GM12872 (cell line): ENCODE data around the gene POR.

Experiments used
- TF ChIP-seq, protein P1 (sequence below): IDR thresholded peaks from 3 replicates; pipeline ENCODE4 v1.5.1; 2011; ENCODE audit warnings: low read depth, mild to moderate bottlenecking, low read length, moderate library complexity; ENCODE audit not compliant: insufficient read depth

Gene POR

DNA sequence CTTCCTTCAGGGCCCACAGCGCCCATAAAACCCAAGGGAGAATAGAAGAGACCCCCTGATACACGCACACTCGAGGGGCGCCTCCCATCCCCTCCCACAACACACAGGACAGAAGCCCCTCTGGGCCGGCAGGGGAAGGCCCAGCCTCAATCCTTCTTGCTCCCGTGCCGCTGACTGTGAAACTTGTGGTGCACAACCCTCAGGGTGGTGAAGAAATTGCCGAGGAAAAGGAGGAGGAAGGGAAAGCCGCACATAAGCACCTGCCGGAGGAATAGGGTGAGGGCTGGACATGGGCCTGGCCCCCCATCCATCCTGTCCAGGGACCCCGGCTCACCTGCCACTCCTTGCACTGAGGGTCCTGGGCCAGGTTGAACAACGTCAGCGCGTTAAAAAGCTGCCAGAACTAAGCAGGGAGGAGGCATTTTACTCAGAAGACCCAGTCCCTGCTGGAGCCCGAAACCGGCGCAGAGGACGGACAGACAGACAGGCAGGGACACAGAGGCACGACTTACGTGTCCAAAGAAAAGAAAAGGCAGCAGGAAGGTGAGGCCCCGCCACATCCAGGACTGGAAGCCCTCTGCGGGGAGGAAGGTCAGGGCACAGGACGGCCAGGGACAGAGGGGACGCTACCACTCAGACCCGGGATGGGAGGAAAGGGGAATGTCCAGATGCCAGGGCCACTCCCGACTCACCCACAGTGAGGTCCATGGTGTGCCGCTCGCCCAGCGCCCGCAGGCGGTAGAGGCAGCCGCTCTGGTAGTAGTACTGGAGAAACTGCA, 72.3 kb downstream of the POR start:
- TF ChIP-seq, protein P1, sequence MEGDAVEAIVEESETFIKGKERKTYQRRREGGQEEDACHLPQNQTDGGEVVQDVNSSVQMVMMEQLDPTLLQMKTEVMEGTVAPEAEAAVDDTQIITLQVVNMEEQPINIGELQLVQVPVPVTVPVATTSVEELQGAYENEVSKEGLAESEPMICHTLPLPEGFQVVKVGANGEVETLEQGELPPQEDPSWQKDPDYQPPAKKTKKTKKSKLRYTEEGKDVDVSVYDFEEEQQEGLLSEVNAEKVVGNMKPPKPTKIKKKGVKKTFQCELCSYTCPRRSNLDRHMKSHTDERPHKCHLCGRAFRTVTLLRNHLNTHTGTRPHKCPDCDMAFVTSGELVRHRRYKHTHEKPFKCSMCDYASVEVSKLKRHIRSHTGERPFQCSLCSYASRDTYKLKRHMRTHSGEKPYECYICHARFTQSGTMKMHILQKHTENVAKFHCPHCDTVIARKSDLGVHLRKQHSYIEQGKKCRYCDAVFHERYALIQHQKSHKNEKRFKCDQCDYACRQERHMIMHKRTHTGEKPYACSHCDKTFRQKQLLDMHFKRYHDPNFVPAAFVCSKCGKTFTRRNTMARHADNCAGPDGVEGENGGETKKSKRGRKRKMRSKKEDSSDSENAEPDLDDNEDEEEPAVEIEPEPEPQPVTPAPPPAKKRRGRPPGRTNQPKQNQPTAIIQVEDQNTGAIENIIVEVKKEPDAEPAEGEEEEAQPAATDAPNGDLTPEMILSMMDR: no peak

DNA sequence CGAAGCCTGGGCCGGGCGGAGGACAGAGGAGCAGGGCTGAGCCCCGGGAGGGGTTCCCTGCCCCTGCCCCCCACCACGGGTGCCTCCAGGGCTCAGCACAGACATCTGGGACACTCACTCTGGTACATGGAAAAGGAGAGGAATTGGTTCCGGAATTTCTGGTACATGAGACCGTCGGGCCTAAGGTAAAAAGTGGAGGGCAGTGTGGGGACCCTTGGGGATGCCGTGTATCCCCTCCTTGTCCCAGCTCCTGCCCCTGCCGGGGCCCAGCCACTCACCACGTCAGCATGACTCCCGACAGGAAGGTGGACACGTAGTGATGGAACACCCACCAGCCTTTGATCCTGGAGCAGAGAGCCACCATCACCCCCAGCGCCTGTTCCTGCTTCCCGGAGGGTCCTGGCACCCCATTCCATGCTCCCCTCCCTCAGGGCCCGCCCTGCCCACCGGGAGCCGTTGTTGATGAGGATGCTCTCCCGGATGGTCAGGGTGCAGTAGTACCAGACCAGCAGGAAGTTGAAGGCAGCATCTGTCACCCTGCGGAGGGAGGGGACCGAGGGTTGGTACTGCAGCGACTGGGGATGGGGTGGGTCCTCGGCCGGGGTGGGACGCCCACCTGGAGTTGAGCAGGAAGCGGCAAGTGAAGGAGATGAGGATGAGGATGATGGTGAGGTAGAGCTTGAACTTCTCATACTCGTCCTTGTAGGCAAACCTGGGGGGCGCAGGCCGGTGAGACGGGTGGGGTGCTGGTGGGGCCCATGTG, 73.0 kb downstream of the POR start:
- TF ChIP-seq, protein P1: no peak

DNA sequence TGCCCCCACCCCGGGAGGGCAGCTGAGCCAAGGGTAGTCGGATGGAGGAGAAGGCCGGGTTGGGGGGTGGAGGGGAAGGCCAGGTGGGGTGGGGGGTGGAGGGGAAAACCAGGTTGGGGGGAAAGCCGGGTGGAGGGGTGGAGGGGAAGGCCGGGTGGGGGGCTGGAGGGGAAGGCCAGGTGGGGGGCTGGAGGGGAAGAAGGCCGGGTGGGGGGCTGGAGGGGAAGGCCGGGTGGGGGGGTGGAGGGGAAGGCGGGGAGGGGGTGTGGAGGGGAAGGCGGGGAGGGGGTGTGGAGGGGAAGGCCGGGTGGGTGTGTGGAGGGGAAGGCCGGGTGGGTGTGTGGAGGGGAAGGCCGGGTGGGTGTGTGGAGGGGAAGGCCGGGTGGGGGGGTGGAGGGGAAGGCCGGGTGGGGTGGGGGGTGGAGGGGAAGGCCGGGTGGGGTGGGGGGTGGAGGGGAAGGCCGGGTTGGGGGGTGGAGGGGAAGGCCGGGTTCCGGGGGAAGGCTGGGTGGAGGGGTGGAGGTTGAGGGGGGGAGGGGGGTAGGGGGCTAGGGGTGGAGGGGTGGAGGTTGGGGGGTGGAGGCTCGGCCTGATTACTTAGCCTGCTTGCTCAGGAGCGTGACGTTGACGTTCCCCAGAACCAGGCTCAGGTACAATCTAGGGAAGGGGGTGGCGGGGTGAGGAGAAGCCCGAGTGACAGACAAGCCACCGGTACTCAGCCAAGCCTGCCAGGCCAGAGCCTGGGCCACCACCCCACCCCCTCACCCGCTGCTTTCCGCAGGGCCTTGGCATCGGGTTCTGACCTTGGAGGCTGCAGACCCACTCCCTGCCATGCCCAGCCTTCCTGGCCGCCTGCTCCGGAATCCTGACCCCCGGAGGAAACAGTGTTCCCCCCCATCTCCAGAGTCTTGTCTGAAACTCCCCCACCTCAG, 73.9 kb downstream of the POR start:
- TF ChIP-seq, protein P1: no peak

DNA sequence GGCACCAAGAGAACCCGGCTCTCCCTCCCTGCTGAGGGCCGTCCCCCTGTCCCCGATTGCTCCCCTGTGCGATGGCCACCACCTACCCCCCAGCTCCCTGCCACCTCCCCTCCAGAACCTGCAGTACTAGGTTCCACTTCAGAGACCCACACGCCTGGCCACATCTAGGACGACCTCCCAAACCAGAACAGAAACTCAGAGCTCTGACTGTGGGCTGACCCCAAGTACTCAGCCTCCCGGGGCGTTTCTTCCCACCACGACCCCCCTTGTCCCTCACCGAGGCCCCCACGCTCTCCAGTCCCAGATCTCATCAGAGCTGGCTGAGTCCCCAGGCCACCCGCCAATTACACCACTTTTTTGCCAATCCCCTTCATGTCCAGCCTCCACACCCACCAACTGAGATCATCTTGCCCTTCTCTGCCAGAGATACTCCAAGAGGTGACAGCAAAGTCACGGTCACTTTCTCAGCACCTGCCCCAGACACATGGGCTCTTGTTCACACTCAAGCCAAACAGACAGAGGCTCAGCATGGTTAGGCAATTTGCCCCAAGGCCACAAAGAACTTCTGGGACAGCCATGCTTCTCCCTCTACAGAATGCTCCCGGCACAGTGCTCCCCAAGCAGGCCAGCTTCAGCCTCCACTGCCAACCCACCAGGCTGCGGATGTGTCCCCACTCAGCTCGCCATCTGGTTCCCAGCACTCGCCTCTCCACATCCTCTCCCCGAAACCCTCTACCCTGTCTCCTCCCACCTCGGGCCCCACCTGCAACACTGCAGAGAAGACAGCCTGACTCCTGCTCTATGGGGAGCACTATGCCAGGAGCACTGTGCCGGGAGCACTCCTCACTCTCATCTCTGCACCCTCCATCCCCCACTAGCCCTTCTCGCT, 74.8 kb downstream of the POR start:
- TF ChIP-seq, protein P1: no peak

DNA sequence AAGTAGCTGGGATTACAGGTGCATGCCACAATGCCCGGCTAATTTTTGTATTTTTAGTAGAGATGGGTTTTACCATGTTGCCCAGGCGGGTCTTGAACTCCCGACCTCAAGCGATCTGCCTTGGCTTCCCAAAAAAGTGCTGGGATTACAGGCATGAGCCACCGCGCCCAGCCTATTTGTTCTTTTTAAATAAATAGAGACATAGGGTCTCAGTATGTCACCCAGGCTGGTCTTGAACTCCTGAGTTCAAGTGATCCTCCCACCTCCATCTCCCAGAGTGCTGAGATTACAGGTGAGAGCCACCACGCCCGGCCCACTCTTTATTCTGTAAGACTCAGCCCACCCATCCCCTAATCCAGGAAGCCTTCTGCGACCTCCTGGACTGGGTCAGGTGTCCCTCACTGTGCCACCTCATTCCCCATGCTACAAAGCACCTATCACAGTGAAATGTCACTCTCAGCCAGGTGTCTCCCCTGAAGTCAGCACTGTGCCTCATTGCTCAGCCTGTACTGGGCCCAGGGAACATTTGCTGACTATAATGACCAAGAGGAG, 76.7 kb downstream of the POR start:
- TF ChIP-seq, protein P1: no peak

DNA sequence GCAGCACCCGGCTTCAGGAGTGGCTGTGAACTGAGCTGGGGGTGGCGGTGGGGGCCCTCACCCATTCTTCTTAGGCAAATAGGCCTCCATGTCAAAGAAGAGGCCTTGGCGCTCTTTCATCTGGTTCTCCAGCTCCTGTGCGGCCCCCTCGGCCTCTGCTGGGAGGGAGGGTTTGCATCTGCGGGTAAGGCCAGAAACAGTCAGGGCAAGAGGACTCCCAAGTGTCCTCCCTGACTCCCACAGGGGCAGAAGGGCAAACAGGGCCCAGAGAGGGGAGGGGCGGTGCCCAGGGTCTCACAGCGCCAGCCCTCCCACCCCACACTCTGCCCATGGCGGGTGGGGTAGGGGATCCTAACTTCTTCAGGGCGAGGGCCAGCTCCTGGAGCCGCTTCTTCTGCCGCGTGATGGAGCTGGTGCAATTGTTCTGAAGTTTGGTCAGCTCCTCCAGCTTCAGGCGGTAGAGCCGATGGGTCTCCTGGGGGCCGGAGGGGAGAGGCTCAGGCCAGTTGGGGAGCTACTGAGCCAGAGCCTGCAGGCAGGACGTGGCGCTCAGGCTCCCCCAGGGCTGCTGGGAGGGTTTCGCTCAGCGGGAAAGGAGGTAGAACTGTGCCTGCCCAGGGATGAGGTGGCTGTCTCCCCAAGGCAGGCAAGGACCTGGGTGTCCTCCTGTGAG, 77.3 kb downstream of the POR start:
- TF ChIP-seq, protein P1: no peak
